Activated CD4-positive, alpha-beta T cell treated with anti-CD3 and anti-CD28 coated beads, Interleukin-2, amount 50 U/mL, for 24 hours (primary cell): ENCODE results near the gene TMEM30A.

ENCODE experiments used
- DNase-seq, 2 donors: peaks; one replicate each; pipeline ENCODE4 v3.0.0-alpha.2; 2020; ENCODE audit warnings: low read depth in 1 of 2, low spot score in 1 of 2

TMEM30A gene

DNA sequence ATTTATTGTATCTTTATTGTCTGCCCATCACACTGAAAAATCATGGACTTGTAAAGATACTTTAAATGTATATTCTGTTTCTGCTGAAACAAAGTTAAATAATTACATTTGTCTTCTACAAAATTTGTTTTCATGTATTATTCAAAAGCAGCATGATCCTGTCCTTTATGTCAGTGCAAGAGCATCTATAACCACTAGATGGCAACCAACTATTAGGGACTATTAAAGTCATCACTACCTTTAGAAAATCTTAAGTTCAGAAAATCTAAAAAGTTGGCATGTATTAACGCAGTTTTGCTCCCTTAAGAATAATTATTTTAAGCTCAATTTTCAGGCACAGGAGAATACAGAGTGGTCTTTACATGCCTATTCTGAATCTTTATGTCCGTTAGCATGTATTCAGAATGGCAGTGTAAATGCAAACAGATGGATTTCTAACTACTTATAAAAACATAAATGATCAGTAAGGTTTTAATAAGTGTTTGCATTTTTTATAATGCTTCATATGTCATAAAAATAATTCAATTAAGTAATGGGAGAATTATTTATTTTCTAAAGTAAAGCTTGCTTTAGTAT lies 17.8 kb downstream of the TMEM30A start:
- no peak for DNase-seq

- DNase-seq, result no peak
Observed at GRCh38 chr6:75263401-75263750, 21.2 kb downstream of the TMEM30A start.

DNA sequence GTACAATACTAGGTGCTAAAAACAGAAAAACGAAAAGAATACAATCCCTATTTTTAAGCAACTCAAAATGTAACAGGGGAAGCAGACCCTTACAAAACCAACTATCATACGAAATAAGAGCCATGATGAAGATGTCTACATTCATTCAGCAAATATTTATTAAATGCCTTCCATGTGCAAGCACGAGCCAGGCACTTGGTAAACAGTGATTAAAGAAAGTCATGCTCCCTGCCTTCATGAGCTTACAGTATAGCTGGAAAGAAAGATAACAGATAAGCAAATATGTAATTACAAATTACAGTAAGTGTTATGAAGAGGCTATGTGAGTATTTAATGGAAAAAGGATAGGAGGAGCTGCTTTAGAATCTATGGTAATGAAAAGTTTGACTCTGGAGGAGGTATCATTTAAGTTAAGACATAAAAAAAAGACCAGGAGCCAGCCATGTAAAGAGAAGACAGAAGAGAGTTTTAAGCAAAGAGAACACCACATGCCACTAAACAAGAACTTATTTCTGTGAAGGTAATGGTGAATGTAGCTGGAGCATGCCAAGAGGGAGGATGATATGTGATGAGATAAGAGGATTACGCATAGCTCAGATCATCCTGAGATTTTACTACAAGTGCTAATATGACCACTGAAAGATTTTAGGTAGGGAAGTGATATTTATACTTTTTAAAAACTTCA lies 21.7 kb downstream of the TMEM30A start:
- no peak for DNase-seq

- no peak for DNase-seq
Observed at GRCh38 chr6:75261299-75261698, 23.3 kb downstream of the TMEM30A start.

GRCh38 chr6:75257343-75258087 lies 27.1 kb downstream of the TMEM30A start:
- DNase-seq, result no peak

- no peak for DNase-seq
Observed at GRCh38 chr6:75250552-75250951, 34.0 kb downstream of the TMEM30A start.

DNA sequence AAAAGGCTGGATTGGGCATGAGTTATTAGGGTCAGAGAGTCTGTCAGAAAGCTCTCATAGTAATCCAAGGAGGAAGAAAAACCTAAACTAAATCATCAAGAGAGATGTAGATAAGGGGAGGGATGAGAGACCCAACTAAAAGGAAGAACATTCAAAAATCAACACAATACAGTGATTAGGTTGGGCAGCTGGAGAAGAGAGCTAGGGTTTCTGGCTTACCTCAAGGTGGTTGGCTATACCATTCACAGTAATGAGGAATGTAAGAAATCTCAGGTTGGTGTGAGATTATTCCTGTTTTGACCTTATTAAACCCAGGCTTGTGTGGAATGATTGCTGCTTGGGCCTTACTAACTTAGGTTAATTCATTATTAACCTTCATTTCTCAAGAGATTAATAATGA lies 34.8 kb downstream of the TMEM30A start:
- no peak for DNase-seq

DNA sequence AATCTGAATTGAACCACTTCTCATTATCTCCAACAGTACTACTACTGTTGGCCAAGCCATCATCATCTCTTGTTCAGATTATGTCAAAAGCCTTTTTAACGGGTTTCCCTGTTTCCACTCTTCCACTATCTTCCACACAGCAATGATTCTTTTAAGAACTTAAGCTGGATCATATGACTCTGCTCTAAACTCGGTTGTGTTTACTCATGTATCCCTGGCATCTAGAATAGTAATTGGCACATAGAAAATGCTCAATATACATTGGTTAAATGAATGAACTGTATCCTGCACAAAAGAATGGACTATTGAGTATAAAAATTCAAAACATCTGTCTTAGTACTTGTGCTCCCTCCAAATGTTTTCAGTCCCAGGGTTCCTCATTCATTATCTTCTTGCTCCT lies 38.2 kb downstream of the TMEM30A start:
- DNase-seq, result no peak

DNA sequence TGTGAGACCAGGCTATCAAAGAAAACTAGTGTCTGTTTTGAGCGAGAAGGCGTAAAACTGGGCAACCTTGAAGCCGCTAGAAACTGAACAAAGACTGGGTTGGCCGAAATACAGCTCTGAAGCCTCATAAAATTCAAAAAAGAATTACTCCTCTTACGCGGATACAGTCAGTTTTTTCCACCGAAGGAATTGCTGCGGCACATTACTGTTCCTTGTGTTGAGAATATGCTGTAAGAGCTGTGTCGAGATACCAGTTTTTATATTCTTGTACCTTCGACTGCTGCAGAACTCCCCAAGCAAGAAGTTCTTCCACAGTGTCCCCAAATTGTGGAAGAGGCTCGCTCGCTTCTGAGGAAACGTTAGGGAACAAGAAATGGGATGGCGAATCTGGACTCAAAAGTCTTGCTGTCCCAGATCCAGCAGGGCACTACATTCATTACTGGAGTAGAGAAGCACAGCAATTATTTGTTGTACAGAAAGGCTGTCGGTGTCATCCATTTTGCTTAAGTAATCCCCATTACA lies 40.5 kb downstream of the TMEM30A start:
- no peak for DNase-seq

DNA sequence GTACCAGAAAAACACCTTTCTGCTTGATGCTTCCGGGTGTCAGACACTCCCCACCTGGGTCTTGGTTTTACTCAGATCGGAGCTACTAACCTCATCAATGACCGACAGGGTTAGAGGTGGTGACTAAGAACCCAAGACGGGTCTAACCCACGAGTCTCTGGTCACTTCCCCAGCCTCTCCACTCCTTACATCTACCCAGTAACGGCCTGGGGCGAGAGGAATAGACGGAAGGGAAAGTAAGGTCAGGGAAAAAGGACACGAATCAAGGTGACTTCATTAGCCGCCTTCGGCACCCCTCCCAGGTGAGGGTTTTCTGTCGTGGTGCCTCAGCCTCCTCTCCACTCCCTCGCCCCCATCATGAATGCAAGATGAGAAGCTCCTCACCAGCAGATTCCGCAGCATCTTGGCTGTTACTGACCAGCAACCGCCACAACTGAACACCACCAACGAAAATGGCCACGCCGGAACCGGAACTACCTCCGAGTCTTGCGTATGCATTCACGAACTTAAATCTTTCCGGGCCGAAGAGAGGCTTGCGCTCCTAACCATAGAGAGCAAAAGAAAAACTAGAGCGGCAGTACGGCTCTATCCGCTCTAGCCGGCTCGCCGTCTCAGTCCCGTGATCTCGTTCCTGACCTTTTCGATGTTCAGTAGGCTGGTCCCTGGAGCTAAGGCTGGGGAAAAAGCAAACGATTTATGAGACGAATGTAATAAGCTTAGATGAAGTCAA lies 41.1 kb downstream of the TMEM30A start, which contains the start of gene COX7A2:
Gene COX7A2 (minus strand): TSS at position 469 of the 730 bp plus-strand sequence. CDS start 67 bp downstream, at position 402.
- peak; percentile 58 to 86 for DNase-seq

- DNase-seq, result no peak
Observed at GRCh38 chr6:75236630-75237029, 48.0 kb downstream of the TMEM30A start.

DNA sequence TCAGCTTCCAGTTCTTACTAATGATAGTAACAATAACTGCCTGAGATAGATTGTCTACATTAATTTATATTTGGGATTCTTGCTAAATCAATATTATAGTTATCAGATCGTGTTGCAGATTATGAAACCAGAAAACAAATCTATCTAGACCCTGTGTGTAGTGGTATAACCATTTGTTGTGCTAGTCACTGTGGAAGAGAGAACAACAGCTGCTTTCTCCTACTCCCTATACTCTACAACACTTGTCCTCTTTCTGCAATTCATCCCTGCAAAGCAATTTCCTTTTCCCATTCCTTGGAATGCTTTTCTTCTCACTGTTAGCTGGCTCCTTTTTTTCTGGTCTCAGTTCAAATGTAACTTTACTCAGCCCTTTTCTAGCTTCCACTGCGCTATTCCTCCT lies 49.3 kb downstream of the TMEM30A start:
- no peak for DNase-seq

- DNase-seq, result no peak
Observed at GRCh38 chr6:75234126-75234865, 50.3 kb downstream of the TMEM30A start.

GRCh38 chr6:75233092-75233615 lies 51.4 kb downstream of the TMEM30A start:
- no peak for DNase-seq

GRCh38 chr6:75230484-75231325 lies 53.9 kb downstream of the TMEM30A start:
- DNase-seq, result no peak

DNA sequence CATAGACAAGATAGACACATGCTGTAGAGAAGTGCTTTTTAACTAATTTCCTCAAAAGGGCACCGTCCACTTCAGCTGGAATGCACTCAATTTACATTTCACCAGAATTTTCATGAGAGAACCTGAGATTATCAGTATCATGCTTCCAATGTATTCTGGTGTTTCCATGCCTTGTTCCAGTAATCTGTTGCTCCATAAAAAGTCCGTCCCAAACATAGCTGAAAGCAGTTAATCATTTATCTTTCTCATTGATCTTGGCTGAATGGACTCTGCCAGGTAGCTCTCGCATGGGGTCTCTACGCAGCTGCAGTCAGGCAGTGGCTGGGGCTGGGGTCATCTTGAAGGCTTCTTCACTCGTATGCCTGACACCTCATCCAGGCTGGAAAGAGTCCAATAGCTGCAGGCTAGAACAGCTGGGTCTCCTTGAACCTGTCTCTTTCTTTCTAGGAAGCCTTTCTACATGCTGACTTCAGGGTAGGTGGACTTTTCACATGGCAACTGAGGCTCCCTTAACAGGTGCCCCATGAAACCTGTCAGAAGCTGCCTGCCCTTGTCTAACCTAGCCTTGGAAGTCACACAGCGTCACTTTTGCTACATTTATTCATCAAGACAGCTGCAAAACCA lies 60.2 kb downstream of the TMEM30A start:
- no peak for DNase-seq

GRCh38 chr6:75223428-75223827 lies 61.2 kb downstream of the TMEM30A start:
- DNase-seq, result no peak

GRCh38 chr6:75222261-75222660 lies 62.3 kb downstream of the TMEM30A start:
- no peak for DNase-seq

DNA sequence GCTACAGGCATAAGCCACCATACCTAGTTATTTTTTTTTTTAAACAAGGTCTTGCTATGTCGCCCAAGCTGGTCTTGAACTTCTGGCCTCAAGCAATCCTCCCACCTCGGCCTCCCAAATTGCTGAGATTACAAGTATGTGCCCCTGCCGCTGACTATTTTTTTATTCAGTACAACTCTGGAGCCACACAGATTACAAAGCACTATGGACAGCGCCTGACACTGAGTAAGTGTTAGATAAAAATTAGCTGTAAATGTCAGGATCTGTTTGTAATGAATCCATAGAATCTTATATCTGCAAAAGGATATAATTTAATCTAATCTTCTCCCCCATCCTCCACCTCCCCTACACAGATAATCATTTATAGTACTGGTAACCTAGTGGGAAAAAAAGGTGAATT lies 63.5 kb downstream of the TMEM30A start:
- DNase-seq, result no peak
